OCI-LY1 (cell line): ENCODE data around the gene UBAP1L.

Source experiments
- H2AFZ ChIP-seq: fragments of 200-600 bp; sonication (generic), shearing (Covaris generic); 2 replicates; pipeline ENCODE4 v1.6.0; 2014; ENCODE audit warnings: antibody characterized with exemption, mild to moderate bottlenecking, low read length
- H3F3A ChIP-seq: fragments of 200-600 bp; sonication (generic), shearing (Covaris generic); 2 replicates; pipeline ENCODE4 v1.6.0; 2014; ENCODE audit warnings: mild to moderate bottlenecking, antibody characterized with exemption, low read length, moderate library complexity; ENCODE audit not compliant: insufficient read depth
- H3K27ac ChIP-seq: fragments of 200-600 bp; sonication (generic); 2 replicates; pipeline ENCODE4 v1.5.1; 2014; ENCODE audit warnings: low read length, mixed run types, mild to moderate bottlenecking, low read depth; ENCODE audit not compliant: poor library complexity, severe bottlenecking
- H3K27me3 ChIP-seq: fragments of 200-600 bp; sonication (generic); 2 replicates; pipeline ENCODE4 v1.6.0; 2014; ENCODE audit warnings: antibody characterized with exemption, mild to moderate bottlenecking, low read length, moderate library complexity; ENCODE audit not compliant: insufficient read depth
- H3K36me3 ChIP-seq: fragments of 200-600 bp; sonication (generic); 2 replicates; pipeline ENCODE4 v1.6.1; 2014; ENCODE audit warnings: mild to moderate bottlenecking, antibody characterized with exemption, low read length, moderate library complexity, mixed read lengths; ENCODE audit not compliant: insufficient read depth
- H3K4me1 ChIP-seq: fragments of 200-600 bp; sonication (generic); 2 replicates; pipeline ENCODE4 v1.5.1; 2014; ENCODE audit warnings: mild to moderate bottlenecking, low read length, moderate library complexity; ENCODE audit not compliant: insufficient read depth, severe bottlenecking
- H3K4me2 ChIP-seq: fragments of 200-600 bp; sonication (generic), shearing (Covaris generic); 2 replicates; pipeline ENCODE4 v1.6.1; 2014; ENCODE audit warnings: low read length
- H3K4me3 ChIP-seq: fragments of 200-600 bp; sonication (generic); 2 replicates; pipeline ENCODE4 v1.5.1; 2014; ENCODE audit warnings: low read length, low read depth, mild to moderate bottlenecking, mixed read lengths; ENCODE audit not compliant: poor library complexity, severe bottlenecking
- H3K79me2 ChIP-seq: fragments of 200-600 bp; shearing (Covaris generic); 2 replicates; pipeline ENCODE4 v1.6.1; 2016; ENCODE audit warnings: mixed run types, low read length, mixed read lengths; ENCODE audit not compliant: insufficient read depth
- H3K9ac ChIP-seq: fragments of 200-600 bp; sonication (generic), shearing (Covaris generic); 2 replicates; pipeline ENCODE4 v1.6.1; 2014; ENCODE audit warnings: mild to moderate bottlenecking, low read length, mixed read lengths
- H3K9me2 ChIP-seq: fragments of 200-600 bp; sonication (generic), shearing (Covaris generic); 2 replicates; pipeline ENCODE4 v1.6.1; 2014; ENCODE audit warnings: low read depth, mild to moderate bottlenecking, low read length, mixed read lengths
- H3K9me3 ChIP-seq: fragments of 200-600 bp; shearing (Covaris generic); 2 replicates; pipeline ENCODE4 v1.6.1; 2014; ENCODE audit warnings: low read length, mixed read lengths
- H4K20me1 ChIP-seq: fragments of 200-600 bp; sonication (generic), shearing (Covaris generic); 2 replicates; pipeline ENCODE4 v1.6.0; 2016; ENCODE audit warnings: mild to moderate bottlenecking, low read length; ENCODE audit not compliant: insufficient read depth
- EZH2 ChIP-seq: fragments of 200-600 bp; sonication (generic), shearing (Covaris generic); IDR thresholded peaks from 2 replicates; pipeline ENCODE4 v1.8.0; 2017; ENCODE audit warnings: borderline replicate concordance, mixed run types, mild to moderate bottlenecking, antibody characterized with exemption, low read length, moderate library complexity, mixed read lengths
- TF ChIP-seq, protein P1 (sequence below): fragments of 200-600 bp; sonication (generic), shearing (Covaris generic); IDR thresholded peaks from 2 replicates; pipeline ENCODE4 v1.5.1; 2017; ENCODE audit warnings: mild to moderate bottlenecking, antibody characterized with exemption, low read length, moderate library complexity, mixed read lengths

Gene UBAP1L

DNA sequence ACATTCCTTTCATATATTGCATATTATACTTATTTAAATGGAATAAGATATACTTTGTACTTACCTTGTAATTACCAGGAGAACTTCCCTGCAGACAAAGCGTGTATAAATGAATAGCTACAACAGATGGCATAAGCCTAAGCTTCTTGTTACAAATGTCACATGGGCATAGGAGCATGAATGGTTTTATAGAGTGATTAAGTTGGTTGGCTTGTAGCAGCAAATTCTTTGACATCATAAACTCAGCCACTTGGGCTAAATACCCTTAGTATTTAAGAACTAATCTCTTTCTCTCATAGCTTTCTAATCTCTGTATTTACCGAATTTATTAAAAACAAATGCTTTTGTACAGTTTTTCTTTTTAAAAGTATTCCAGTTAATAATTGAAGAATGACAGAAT is at the start of gene UBAP1L:
Gene UBAP1L, minus strand, starts transcription at position 115 of the 400 bp plus-strand sequence. CDS start 8,985 bp downstream, outside the sequence.
- H2AFZ ChIP-seq, result no peak within 1 kb of the TSS
- H3K4me2 ChIP-seq, result no peak within 1 kb of the TSS
- H3K9me3 ChIP-seq, result no peaks in the 10 kb centered on the region
- TF ChIP-seq, protein P1, sequence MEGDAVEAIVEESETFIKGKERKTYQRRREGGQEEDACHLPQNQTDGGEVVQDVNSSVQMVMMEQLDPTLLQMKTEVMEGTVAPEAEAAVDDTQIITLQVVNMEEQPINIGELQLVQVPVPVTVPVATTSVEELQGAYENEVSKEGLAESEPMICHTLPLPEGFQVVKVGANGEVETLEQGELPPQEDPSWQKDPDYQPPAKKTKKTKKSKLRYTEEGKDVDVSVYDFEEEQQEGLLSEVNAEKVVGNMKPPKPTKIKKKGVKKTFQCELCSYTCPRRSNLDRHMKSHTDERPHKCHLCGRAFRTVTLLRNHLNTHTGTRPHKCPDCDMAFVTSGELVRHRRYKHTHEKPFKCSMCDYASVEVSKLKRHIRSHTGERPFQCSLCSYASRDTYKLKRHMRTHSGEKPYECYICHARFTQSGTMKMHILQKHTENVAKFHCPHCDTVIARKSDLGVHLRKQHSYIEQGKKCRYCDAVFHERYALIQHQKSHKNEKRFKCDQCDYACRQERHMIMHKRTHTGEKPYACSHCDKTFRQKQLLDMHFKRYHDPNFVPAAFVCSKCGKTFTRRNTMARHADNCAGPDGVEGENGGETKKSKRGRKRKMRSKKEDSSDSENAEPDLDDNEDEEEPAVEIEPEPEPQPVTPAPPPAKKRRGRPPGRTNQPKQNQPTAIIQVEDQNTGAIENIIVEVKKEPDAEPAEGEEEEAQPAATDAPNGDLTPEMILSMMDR, result no peak
- no peak for TF ChIP-seq EZH2
- H4K20me1 ChIP-seq, result no peaks in the 10 kb centered on the region
- H3K27me3 ChIP-seq, result no peaks in the 10 kb centered on the region
- H3K4me3 ChIP-seq, result no peak within 1 kb of the TSS
- H3K9me2 ChIP-seq, result no peaks in the 10 kb centered on the region
- no peak within 1 kb of the TSS for H3K27ac ChIP-seq
- no peaks in the 10 kb centered on the region for H3K4me1 ChIP-seq
- no peaks in the 10 kb centered on the region for H3F3A ChIP-seq
- H3K36me3 ChIP-seq, result peaks cover 78% of the 10 kb centered on the region
- no peaks in the 10 kb centered on the region for H3K79me2 ChIP-seq
- no peak within 1 kb of the TSS for H3K9ac ChIP-seq

DNA sequence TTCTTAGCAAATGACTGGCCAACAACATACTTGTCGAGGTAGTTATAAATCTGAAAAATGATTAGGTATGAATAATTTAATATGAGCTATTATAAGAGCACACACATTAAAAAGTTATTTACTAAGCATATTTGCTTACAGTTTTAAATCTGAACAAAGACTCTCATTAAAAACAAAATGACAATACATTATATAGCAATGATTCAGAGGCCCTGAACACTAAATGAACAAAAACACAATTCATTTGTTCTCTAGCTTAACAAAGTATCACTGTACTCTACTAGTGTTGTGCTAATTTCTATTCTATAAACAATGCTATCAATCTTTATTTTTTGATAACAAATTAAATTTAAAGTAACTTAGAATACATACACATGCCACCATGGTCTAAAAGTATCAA is 49.1 kb upstream of the UBAP1L start:
- Histone ChIP-seq H4K20me1 (no peaks in the 10 kb centered on the region), H3K4me3 (no peak overlapping the region), H3K4me2 (no peak overlapping the region), H3K9me2 (no peaks in the 10 kb centered on the region), H3F3A (no peaks in the 10 kb centered on the region), H3K9ac (no peak overlapping the region), H3K79me2 (no peaks in the 10 kb centered on the region), H3K27me3 (no peaks in the 10 kb centered on the region), H3K9me3 (no peaks in the 10 kb centered on the region), H3K36me3 (peaks cover 58% of the 10 kb centered on the region), H3K4me1 (no peaks in the 10 kb centered on the region), H3K27ac (no peak overlapping the region), H2AFZ (no peak overlapping the region)
- no peak for TF ChIP-seq EZH2
- TF ChIP-seq, protein P1, result no peak

- H3K4me2 ChIP-seq, result no peak overlapping the region
- TF ChIP-seq EZH2, result no peak
- TF ChIP-seq, protein P1, result no peak
- no peaks in the 10 kb centered on the region for H3K79me2 ChIP-seq
- no peak overlapping the region for H3K9ac ChIP-seq
- peaks cover 64% of the 10 kb centered on the region for H3K36me3 ChIP-seq
- H3K4me1 ChIP-seq, result no peaks in the 10 kb centered on the region
- H3K4me3 ChIP-seq, result no peak overlapping the region
- H3K9me3 ChIP-seq, result no peaks in the 10 kb centered on the region
- no peaks in the 10 kb centered on the region for H4K20me1 ChIP-seq
- H2AFZ ChIP-seq, result no peak overlapping the region
- H3K27me3 ChIP-seq, result no peaks in the 10 kb centered on the region
- no peaks in the 10 kb centered on the region for H3F3A ChIP-seq
- H3K27ac ChIP-seq, result no peak overlapping the region
- H3K9me2 ChIP-seq, result no peaks in the 10 kb centered on the region
Measured at GRCh38 chr15:65163041-65163440, 48.0 kb upstream of the UBAP1L start.
